Neural progenitor cell (in vitro differentiated cells): ENCODE results near the gene VPS13D. TPM values are rescaled to one million over a fixed set of nuclear protein-coding genes. Genes with fewer than 3 reads are reported as not detected.

Source experiments
- DNase-seq: peaks from one replicate; pipeline ENCODE4 v3.0.0-alpha.2; 2016; ENCODE audit warnings: low spot score
- H2AFZ ChIP-seq: fragments of 200-600 bp; sonication (generic); replicated peaks from 2 replicates; pipeline ENCODE4 v1.6.1; 2016; ENCODE audit warnings: antibody characterized with exemption
- H3F3A ChIP-seq: fragments of 200-600 bp; sonication (generic); 2 replicates; pipeline ENCODE4 v1.6.1; 2016; ENCODE audit warnings: antibody characterized with exemption, low read depth
- H3K27ac ChIP-seq: fragments of 200-600 bp; sonication (generic); 2 replicates; pipeline ENCODE4 v1.5.1; 2016; ENCODE audit warnings: mild to moderate bottlenecking
- H3K27me3 ChIP-seq: fragments of 200-600 bp; sonication (generic); 2 replicates; pipeline ENCODE4 v1.6.1; 2016; ENCODE audit warnings: mild to moderate bottlenecking, moderate library complexity
- H3K36me3 ChIP-seq: fragments of 200-600 bp; sonication (generic); 2 replicates; pipeline ENCODE4 v1.5.1; 2016
- H3K4me1 ChIP-seq: fragments of 200-600 bp; sonication (generic); 2 replicates; pipeline ENCODE4 v1.6.1; 2016; ENCODE audit warnings: mixed run types
- H3K4me2 ChIP-seq: fragments of 200-600 bp; sonication (generic); 2 replicates; pipeline ENCODE4 v1.6.1; 2016
- H3K4me3 ChIP-seq: fragments of 200-600 bp; sonication (generic); 2 replicates; pipeline ENCODE4 v1.5.1; 2016
- H3K79me2 ChIP-seq: fragments of 200-600 bp; sonication (generic); 2 replicates; pipeline ENCODE4 v1.6.1; 2016; ENCODE audit warnings: low read depth
- H3K9ac ChIP-seq: fragments of 200-600 bp; sonication (generic); 2 replicates; pipeline ENCODE4 v1.6.1; 2016
- H3K9me3 ChIP-seq: fragments of 200-600 bp; sonication (generic); 2 replicates; pipeline ENCODE4 v1.5.1; 2016; ENCODE audit warnings: low read depth
- H4K20me1 ChIP-seq: fragments of 200-600 bp; sonication (generic); 2 replicates; pipeline ENCODE4 v1.6.1; 2016; ENCODE audit warnings: low read depth
- H3K27ac Mint-ChIP-seq: 3 replicates; pipeline ENCODE4 v1.8.0; 2021; ENCODE audit warnings: mixed read lengths
- H3K27me3 Mint-ChIP-seq: 2 replicates; pipeline ENCODE4 v1.8.0; 2022; ENCODE audit warnings: low read depth, mild to moderate bottlenecking, inconsistent platforms, moderate library complexity, mixed read lengths; ENCODE audit not compliant: insufficient read depth
- H3K36me3 Mint-ChIP-seq: 3 replicates; pipeline ENCODE4 v1.8.0; 2021; ENCODE audit warnings: mixed read lengths
- H3K4me1 Mint-ChIP-seq: 3 replicates; pipeline ENCODE4 v1.8.0; 2021; ENCODE audit warnings: mixed read lengths
- H3K4me3 Mint-ChIP-seq: 3 replicates; pipeline ENCODE4 v1.8.0; 2021; ENCODE audit warnings: mild to moderate bottlenecking, moderate library complexity, mixed read lengths
- H3K9me3 Mint-ChIP-seq: 3 replicates; pipeline ENCODE4 v1.8.0; 2020; ENCODE audit warnings: mixed read lengths
- CTCF ChIP-seq: fragments of 200-600 bp; sonication (generic); IDR thresholded peaks from 2 replicates; pipeline ENCODE4 v1.5.1; 2017; ENCODE audit warnings: antibody characterized with exemption, mild to moderate bottlenecking
- EZH2 ChIP-seq: fragments of 200-600 bp; sonication (generic); IDR thresholded peaks from 2 replicates; pipeline ENCODE4 v1.6.1; 2017; ENCODE audit warnings: antibody characterized with exemption, mild to moderate bottlenecking, moderate library complexity
- EZH2phosphoT487 ChIP-seq: fragments of 200-600 bp; sonication (generic); IDR thresholded peaks from 2 replicates; pipeline ENCODE4 v1.6.1; 2017; ENCODE audit warnings: antibody characterized with exemption
- total RNA-seq: library from RNA; depleted of rRNA; stranded (reverse); fragments of >200 nt; gene quantifications from 2 replicates; pipeline ENCODE4 v1.2.3, GENCODE V29; 2015; ENCODE audit warnings: low replicate concordance

Gene VPS13D
- total RNA-seq, 1 donor from 2014 or later: 16.4 TPM

- H3K27ac Mint-ChIP-seq: no peak overlapping the region
- H3K27me3 Mint-ChIP-seq: no peaks in the 10 kb centered on the region
- no peaks in the 10 kb centered on the region for H4K20me1 ChIP-seq
- no peaks in the 10 kb centered on the region for H3K27me3 ChIP-seq
- peak overlapping the region; percentile 4 for H3K4me3 ChIP-seq
- no peak overlapping the region for H2AFZ ChIP-seq
- peaks cover 13% of the 10 kb centered on the region for H3K4me1 Mint-ChIP-seq
- H3K79me2 ChIP-seq: no peaks in the 10 kb centered on the region
- peak overlapping the region; percentile 61 for H3K4me2 ChIP-seq
- H3K4me1 ChIP-seq: peaks cover 22% of the 10 kb centered on the region
- DNase-seq: no peak
- H3K36me3 Mint-ChIP-seq: peaks cover 31% of the 10 kb centered on the region
- H3F3A ChIP-seq: peaks cover 5% of the 10 kb centered on the region
- H3K9me3 ChIP-seq: no peaks in the 10 kb centered on the region
- no peak overlapping the region for H3K27ac ChIP-seq
- H3K36me3 ChIP-seq: peaks cover 3% of the 10 kb centered on the region
- no peaks in the 10 kb centered on the region for H3K9me3 Mint-ChIP-seq
- no peak overlapping the region for H3K4me3 Mint-ChIP-seq
- TF ChIP-seq EZH2: no peak
- no peak for TF ChIP-seq EZH2phosphoT487
- TF ChIP-seq CTCF: no peak
- no peak overlapping the region for H3K9ac ChIP-seq
Measured at GRCh38 chr1:12335815-12336214, 106.0 kb downstream of the VPS13D start.

- Histone ChIP-seq H2AFZ (no peak overlapping the region), H3K36me3 (peaks cover 3% of the 10 kb centered on the region), H3K79me2 (no peaks in the 10 kb centered on the region), H3K4me1 (peaks cover 22% of the 10 kb centered on the region), H3K9me3 (no peaks in the 10 kb centered on the region), H3K4me2 (peak overlapping the region; percentile 61), H3K27me3 (no peaks in the 10 kb centered on the region), H3K4me3 (peak overlapping the region; percentile 4), H3K9ac (no peak overlapping the region), H3F3A (peaks cover 5% of the 10 kb centered on the region), H3K27ac (no peak overlapping the region), H4K20me1 (no peaks in the 10 kb centered on the region)
- peaks cover 13% of the 10 kb centered on the region for H3K4me1 Mint-ChIP-seq
- no peak overlapping the region for H3K27ac Mint-ChIP-seq
- TF ChIP-seq EZH2 (no peak), EZH2phosphoT487 (no peak), CTCF (no peak)
- H3K9me3 Mint-ChIP-seq: no peaks in the 10 kb centered on the region
- no peak overlapping the region for H3K4me3 Mint-ChIP-seq
- DNase-seq: peak; percentile 25
- H3K27me3 Mint-ChIP-seq: no peaks in the 10 kb centered on the region
- H3K36me3 Mint-ChIP-seq: peaks cover 26% of the 10 kb centered on the region
Measured at GRCh38 chr1:12336413-12336812, 106.6 kb downstream of the VPS13D start.

GRCh38 chr1:12338017-12338416 is 108.2 kb downstream of the VPS13D start:
- Histone ChIP-seq H2AFZ (no peak overlapping the region), H3K9me3 (no peaks in the 10 kb centered on the region), H3F3A (peaks cover 5% of the 10 kb centered on the region), H3K4me2 (no peak overlapping the region), H3K79me2 (no peaks in the 10 kb centered on the region), H3K4me3 (no peak overlapping the region), H4K20me1 (no peaks in the 10 kb centered on the region), H3K4me1 (peaks cover 22% of the 10 kb centered on the region), H3K36me3 (peaks cover 3% of the 10 kb centered on the region), H3K9ac (no peak overlapping the region), H3K27me3 (no peaks in the 10 kb centered on the region), H3K27ac (no peak overlapping the region)
- Mint-ChIP-seq H3K27ac (no peak overlapping the region), H3K36me3 (peaks cover 26% of the 10 kb centered on the region), H3K9me3 (no peaks in the 10 kb centered on the region), H3K27me3 (no peaks in the 10 kb centered on the region), H3K4me1 (peaks cover 13% of the 10 kb centered on the region), H3K4me3 (no peak overlapping the region)
- no peak for DNase-seq
- TF ChIP-seq EZH2 (no peak), EZH2phosphoT487 (no peak), CTCF (no peak)
